CD14-positive monocyte (primary cell): ENCODE measurements around the gene PXMP4. TPM values are rescaled to one million over a fixed set of nuclear protein-coding genes. Genes with fewer than 3 reads are reported as not detected.

ENCODE experiments used
- DNase-seq, 3 donors: peaks; one replicate each; pipeline ENCODE4 v3.0.0-alpha.2; 2011 to 2022
- H2AFZ ChIP-seq: 2 replicates; pipeline ENCODE4 v1.6.0; 2012; ENCODE audit warnings: mild to moderate bottlenecking, low read depth, low read length, inconsistent platforms; ENCODE audit not compliant: insufficient read depth, poor library complexity, severe bottlenecking
- H3K27ac ChIP-seq, 2 donors: 1 replicate in 1 of 2; 2 replicates in 1 of 2; pipeline ENCODE4 v1.5.1; 2012 to 2013; ENCODE audit warnings: low read length in 2 of 2, control low read depth in 1 of 2, inconsistent platforms in 1 of 2, low read depth in 1 of 2, mild to moderate bottlenecking in 1 of 2
- H3K27me3 ChIP-seq, 2 donors: one replicate each; pipeline versions ENCODE4 v1.6.0 to v1.6.1; 2011 to 2013; ENCODE audit warnings: low read length in 2 of 2; ENCODE audit not compliant: control insufficient read depth in 2 of 2, insufficient read depth in 2 of 2
- H3K36me3 ChIP-seq, 2 donors: replicated peaks in 1 of 2; 1 replicate in 1 of 2; 2 replicates in 1 of 2; pipeline versions ENCODE4 v1.5.1 to v1.6.1; 2012 to 2013; ENCODE audit warnings: low read length in 2 of 2, control low read depth in 1 of 2, inconsistent platforms in 1 of 2, mild to moderate bottlenecking in 1 of 2; ENCODE audit not compliant: insufficient read depth in 2 of 2, control insufficient read depth in 1 of 2
- H3K4me1 ChIP-seq, 2 donors: 1 replicate in 1 of 2; 2 replicates in 1 of 2; pipeline versions ENCODE4 v1.5.1 to v1.6.1; 2012 to 2013; ENCODE audit warnings: low read length in 2 of 2, control low read depth in 1 of 2, inconsistent platforms in 1 of 2, mild to moderate bottlenecking in 1 of 2, moderate library complexity in 1 of 2; ENCODE audit not compliant: insufficient read depth in 2 of 2, control insufficient read depth in 1 of 2
- H3K4me2 ChIP-seq: replicated peaks from 2 replicates; pipeline ENCODE3; 2012; ENCODE audit warnings: low read length, moderate library complexity, mild to moderate bottlenecking; ENCODE audit not compliant: poor library complexity, severe bottlenecking; ENCODE audit errors: extremely low read depth
- H3K4me3 ChIP-seq, 3 experiments: fragments of 200-600 bp in 1 of 3; sonication (generic) in 1 of 3; replicated peaks in 1 of 3; 1 replicate in 2 of 3; 2 replicates in 1 of 3; pipeline ENCODE4 v1.5.1; 2011 to 2013; ENCODE audit warnings: low read length in 3 of 3, mild to moderate bottlenecking in 3 of 3, control low read depth in 2 of 3, low read depth in 2 of 3, inconsistent platforms in 1 of 3, moderate library complexity in 1 of 3
- H3K79me2 ChIP-seq: 2 replicates; pipeline ENCODE4 v1.6.0; 2012; ENCODE audit warnings: mild to moderate bottlenecking, control low read depth, inconsistent platforms, low read length, moderate library complexity; ENCODE audit not compliant: insufficient read depth
- H3K9ac ChIP-seq: 2 replicates; pipeline ENCODE4 v1.6.0; 2017; ENCODE audit warnings: low read length, mild to moderate bottlenecking; ENCODE audit not compliant: insufficient read depth, poor library complexity, severe bottlenecking
- H3K9me3 ChIP-seq, 2 donors: replicated peaks in 1 of 2; 1 replicate in 1 of 2; 2 replicates in 1 of 2; pipeline versions ENCODE4 v1.5.1 to v1.6.1; 2012 to 2013; ENCODE audit warnings: low read length in 2 of 2, control low read depth in 1 of 2; ENCODE audit not compliant: control insufficient read depth in 1 of 2, insufficient read depth in 1 of 2
- H4K20me1 ChIP-seq: 2 replicates; pipeline ENCODE4 v1.6.0; 2012; ENCODE audit warnings: mild to moderate bottlenecking, low read length, control low read depth, moderate library complexity; ENCODE audit not compliant: insufficient read depth
- H3K27ac Mint-ChIP-seq, 7 donors: one replicate each; pipeline ENCODE4 v1.8.0; 2020; ENCODE audit warnings: mild to moderate bottlenecking in 7 of 7, mixed read lengths in 7 of 7, moderate library complexity in 6 of 7, inconsistent platforms in 2 of 7
- H3K27me3 Mint-ChIP-seq, 3 donors: one replicate each; pipeline ENCODE4 v1.8.0; 2021 to 2022; ENCODE audit warnings: low read depth in 3 of 3, mild to moderate bottlenecking in 3 of 3, mixed read lengths in 3 of 3, moderate library complexity in 3 of 3, inconsistent platforms in 1 of 3
- H3K36me3 Mint-ChIP-seq, 2 donors: one replicate each; pipeline ENCODE4 v1.8.0; 2020; ENCODE audit warnings: mixed read lengths in 2 of 2, inconsistent platforms in 1 of 2, mild to moderate bottlenecking in 1 of 2
- H3K4me1 Mint-ChIP-seq: one replicate; pipeline ENCODE4 v1.8.0; 2020; ENCODE audit warnings: mild to moderate bottlenecking, mixed read lengths
- H3K4me3 Mint-ChIP-seq, 2 donors: one replicate each; pipeline ENCODE4 v1.8.0; 2020; ENCODE audit warnings: mild to moderate bottlenecking in 2 of 2, mixed read lengths in 2 of 2, moderate library complexity in 1 of 2
- H3K9me3 Mint-ChIP-seq, 7 donors: one replicate each; pipeline ENCODE4 v1.8.0; 2020 to 2022; ENCODE audit warnings: mixed read lengths in 7 of 7, mild to moderate bottlenecking in 6 of 7, moderate library complexity in 6 of 7, inconsistent platforms in 2 of 7
- WGBS: methylation state at CpG from one replicate; pipeline ENCODE4 v1.1.5; 2013; ENCODE audit warnings: missing lambda C conversion rate; ENCODE audit not compliant: insufficient coverage; 5-methylcytosine and 5-hydroxymethylcytosine counted together
- intact Hi-C, 2 donors: fragments of 100-400 bp; cut with micrococcal nuclease; formaldehyde crosslinking; loops; one replicate each; pipeline versions ENCODE4 v1.15.0 to v1.15.1; 2023
- polyA plus RNA-seq, 3 donors: library from polyadenylated mRNA; depleted of rRNA in 1 of 3; unstranded in 2 of 3; stranded (reverse) in 1 of 3; fragments of 300-500 nt in 2 of 3; fragments of >200 nt in 1 of 3; fragmentation: Illumina TruSeq in 2 of 3; gene quantifications; 1 replicate in 2 of 3; 2 replicates in 1 of 3; pipeline ENCODE4 v1.2.3, GENCODE V29; 2012 to 2021
- TF ChIP-seq, protein P1 (sequence below): fragments of 200-600 bp; IDR thresholded peaks from one replicate; pipeline ENCODE4 v1.8.0; 2022; ENCODE audit warnings: antibody characterized with exemption, mild to moderate bottlenecking

Gene PXMP4
- polyA plus RNA-seq, 3 donors = 4.9 to 11.4 (median 9.0) TPM

DNA sequence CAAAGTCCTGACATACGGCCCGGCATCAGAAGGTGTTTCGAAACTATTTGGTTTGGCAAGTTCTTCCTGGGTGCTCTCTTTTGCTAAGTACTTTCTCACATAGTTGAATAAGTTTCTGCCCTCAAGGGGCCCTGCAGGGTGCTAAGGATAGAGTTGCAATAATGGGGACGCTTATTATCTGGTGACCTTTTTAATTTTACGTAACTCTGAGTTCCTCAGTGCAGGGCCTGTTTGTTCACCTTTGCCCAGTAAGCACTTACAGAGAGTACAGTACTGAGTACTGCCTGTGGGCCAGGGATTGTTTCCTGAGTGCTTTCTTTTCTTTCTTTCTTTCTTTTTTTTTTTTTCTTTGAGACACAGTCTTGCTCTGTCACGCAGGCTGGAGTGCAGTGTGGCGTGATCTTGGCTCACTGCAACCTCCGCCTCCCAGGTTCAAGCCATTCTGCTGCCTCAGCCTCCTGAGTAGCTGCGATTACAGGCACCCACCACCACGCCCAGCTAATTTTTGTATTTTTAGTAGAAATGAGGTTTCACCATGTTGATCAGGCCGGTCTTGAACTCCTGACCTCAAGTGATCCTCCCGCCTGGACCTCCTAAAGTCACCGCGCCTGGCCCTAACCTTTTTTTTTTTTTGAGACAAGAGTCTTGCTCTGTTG is 4.5 kb upstream of the PXMP4 start:
- intact Hi-C loops = loop anchor here in 1 of 2 donors (5.0 kb wide), 1 partner anchor 37 kb away; the partner anchor contains the start of gene E2F1
- H3K27me3 ChIP-seq = no peaks in the 10 kb centered on the region
- no peak overlapping the region for H3K4me2 ChIP-seq
- H3K4me3 ChIP-seq = no peak overlapping the region
- peaks cover 0 to 4% (median 0%) of the 10 kb centered on the region in 7 donors for H3K9me3 Mint-ChIP-seq
- peak overlapping the region; percentile 18 to 23 for H3K27ac ChIP-seq
- H3K4me1 Mint-ChIP-seq = peaks cover 29% of the 10 kb centered on the region
- H3K36me3 Mint-ChIP-seq = no peaks in the 10 kb centered on the region
- peak overlapping the region; percentile 1 to 85 (median 73) for H3K27ac Mint-ChIP-seq
- H3K36me3 ChIP-seq = no peaks in the 10 kb centered on the region
- peaks cover 19 to 26% of the 10 kb centered on the region in 2 donors for H3K4me1 ChIP-seq
- peak; percentile 22 to 41 (median 39) for DNase-seq
- TF ChIP-seq, protein P1, sequence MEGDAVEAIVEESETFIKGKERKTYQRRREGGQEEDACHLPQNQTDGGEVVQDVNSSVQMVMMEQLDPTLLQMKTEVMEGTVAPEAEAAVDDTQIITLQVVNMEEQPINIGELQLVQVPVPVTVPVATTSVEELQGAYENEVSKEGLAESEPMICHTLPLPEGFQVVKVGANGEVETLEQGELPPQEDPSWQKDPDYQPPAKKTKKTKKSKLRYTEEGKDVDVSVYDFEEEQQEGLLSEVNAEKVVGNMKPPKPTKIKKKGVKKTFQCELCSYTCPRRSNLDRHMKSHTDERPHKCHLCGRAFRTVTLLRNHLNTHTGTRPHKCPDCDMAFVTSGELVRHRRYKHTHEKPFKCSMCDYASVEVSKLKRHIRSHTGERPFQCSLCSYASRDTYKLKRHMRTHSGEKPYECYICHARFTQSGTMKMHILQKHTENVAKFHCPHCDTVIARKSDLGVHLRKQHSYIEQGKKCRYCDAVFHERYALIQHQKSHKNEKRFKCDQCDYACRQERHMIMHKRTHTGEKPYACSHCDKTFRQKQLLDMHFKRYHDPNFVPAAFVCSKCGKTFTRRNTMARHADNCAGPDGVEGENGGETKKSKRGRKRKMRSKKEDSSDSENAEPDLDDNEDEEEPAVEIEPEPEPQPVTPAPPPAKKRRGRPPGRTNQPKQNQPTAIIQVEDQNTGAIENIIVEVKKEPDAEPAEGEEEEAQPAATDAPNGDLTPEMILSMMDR = no peak
- H3K79me2 ChIP-seq = peaks cover 5% of the 10 kb centered on the region
- peak overlapping the region; percentile 39 for H2AFZ ChIP-seq
- peaks cover 0 to 3% (median 0%) of the 10 kb centered on the region in 3 donors for H3K27me3 Mint-ChIP-seq
- WGBS = 60% methylated on average over 6 of the region's 14 CpGs
- peak overlapping the region in 1 of 2 donors; percentile 16 for H3K4me3 Mint-ChIP-seq
- H4K20me1 ChIP-seq = no peaks in the 10 kb centered on the region
- no peaks in the 10 kb centered on the region for H3K9me3 ChIP-seq
- H3K9ac ChIP-seq = no peak overlapping the region

DNA sequence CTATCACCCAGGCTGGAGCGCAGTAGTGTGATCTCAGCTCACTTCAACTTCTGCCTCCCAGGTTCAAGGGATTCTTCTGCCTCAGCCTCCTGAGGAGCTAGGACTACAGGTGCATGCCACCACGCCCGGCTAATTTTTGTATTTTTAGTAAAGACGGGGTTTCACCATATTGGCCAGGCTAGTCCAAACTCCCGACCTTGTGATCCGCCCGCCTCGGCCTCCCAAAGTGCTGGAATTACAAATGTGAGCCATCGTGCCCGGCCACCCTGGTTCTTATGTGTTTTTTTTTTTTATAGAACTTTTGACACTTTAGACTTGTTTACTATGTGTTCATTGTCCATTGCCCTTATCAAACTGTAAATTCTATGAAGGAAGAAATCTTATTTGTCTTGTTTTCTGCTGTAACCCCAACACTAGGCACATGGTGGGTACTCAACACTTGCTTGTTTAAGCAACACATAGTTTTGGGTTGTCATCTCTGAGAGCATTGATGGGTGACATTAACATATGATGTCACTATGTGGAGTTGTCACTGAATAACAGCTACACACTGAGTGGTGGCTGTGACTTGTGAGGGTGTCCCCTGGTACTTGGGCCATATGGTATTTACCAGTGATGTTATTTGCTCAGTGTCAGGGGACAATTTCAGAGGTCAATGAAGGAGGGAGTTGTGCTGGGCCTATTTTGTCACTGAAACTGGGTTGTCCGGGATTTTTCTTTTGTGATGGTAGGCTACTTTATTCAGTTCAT is 1.5 kb upstream of the PXMP4 start:
- H3K4me1 Mint-ChIP-seq = peaks cover 43% of the 10 kb centered on the region
- peaks cover 0 to 4% (median 0%) of the 10 kb centered on the region in 7 donors for H3K9me3 Mint-ChIP-seq

More for the DNA sequence above, 1.5 kb upstream of the PXMP4 start:
- Mint-ChIP-seq H3K36me3 (no peaks in the 10 kb centered on the region), H3K27me3 (peaks cover 0 to 3% (median 0%) of the 10 kb centered on the region in 3 donors), H3K27ac (no peak overlapping the region), H3K4me3 (no peak overlapping the region)
- H2AFZ ChIP-seq = no peak overlapping the region
- no CpG with 5 or more reads among the region's 11 CpGs for WGBS
- no peak overlapping the region for H3K9ac ChIP-seq
- no peak for DNase-seq
- peaks cover 18% of the 10 kb centered on the region for H3K79me2 ChIP-seq
- intact Hi-C loops = loop anchor here in 1 of 2 donors (5.0 kb wide), 1 partner anchor 34 kb away; the partner anchor contains the start of gene E2F1
- H3K9me3 ChIP-seq = no peaks in the 10 kb centered on the region
- no peaks in the 10 kb centered on the region for H4K20me1 ChIP-seq
- H3K4me2 ChIP-seq = no peak overlapping the region
- no peak overlapping the region for H3K27ac ChIP-seq
- TF ChIP-seq, protein P1 = no peak
- H3K27me3 ChIP-seq = no peaks in the 10 kb centered on the region
- no peak overlapping the region for H3K4me3 ChIP-seq
- H3K36me3 ChIP-seq = no peaks in the 10 kb centered on the region
- H3K4me1 ChIP-seq = peaks cover 24 to 32% of the 10 kb centered on the region in 2 donors
